Neural cell (in vitro differentiated cells): ENCODE data around the gene GPS2. TPM values are rescaled to one million over a fixed set of nuclear protein-coding genes. Genes with fewer than 3 reads are reported as not detected.

Experiments used
- H2AFZ ChIP-seq: fragments of 200-600, 300-800 bp; sonication (generic), shearing (Covaris generic); 2 replicates; pipeline ENCODE4 v1.6.0; 2014; ENCODE audit warnings: low read depth, mild to moderate bottlenecking, antibody characterized with exemption, low read length, moderate library complexity
- H3F3A ChIP-seq: fragments of 200-600 bp; shearing (Covaris generic); 2 replicates; pipeline ENCODE4 v1.6.1; 2016; ENCODE audit warnings: mild to moderate bottlenecking, moderate library complexity, mixed read lengths, antibody characterized with exemption, low read length; ENCODE audit not compliant: insufficient read depth, poor library complexity, severe bottlenecking
- H3K27ac ChIP-seq: fragments of 200-600, 300-800 bp; sonication (generic), shearing (Covaris generic); 2 replicates; pipeline ENCODE4 v1.5.1; 2014; ENCODE audit warnings: mild to moderate bottlenecking, low read length, moderate library complexity
- H3K27me3 ChIP-seq: fragments of 300-800, 200-600 bp; sonication (generic), shearing (Covaris generic); 2 replicates; pipeline ENCODE4 v1.6.0; 2014; ENCODE audit warnings: mild to moderate bottlenecking, low read depth, low read length, moderate library complexity; ENCODE audit not compliant: insufficient read depth
- H3K36me3 ChIP-seq: fragments of 300-800, 200-600 bp; sonication (generic), shearing (Covaris generic); 2 replicates; pipeline ENCODE4 v1.5.1; 2014; ENCODE audit warnings: mild to moderate bottlenecking, antibody characterized with exemption, low read length, moderate library complexity; ENCODE audit not compliant: insufficient read depth
- H3K4me2 ChIP-seq: fragments of 300-800, 200-600 bp; sonication (generic), shearing (Covaris generic); 2 replicates; pipeline ENCODE4 v1.6.0; 2014; ENCODE audit warnings: mild to moderate bottlenecking, low read length
- H3K4me3 ChIP-seq: fragments of 300-800, 200-600 bp; sonication (generic), shearing (Covaris generic); 2 replicates; pipeline ENCODE4 v1.5.1; 2014; ENCODE audit warnings: mild to moderate bottlenecking, low read length, moderate library complexity
- H3K79me2 ChIP-seq: fragments of 200-600 bp; shearing (Covaris generic); replicated peaks from 2 replicates; pipeline ENCODE4 v1.6.0; 2014; ENCODE audit warnings: mild to moderate bottlenecking, low read length, moderate library complexity; ENCODE audit not compliant: insufficient read depth
- H3K9ac ChIP-seq: fragments of 300-800, 200-600 bp; sonication (generic), shearing (Covaris generic); 2 replicates; pipeline ENCODE4 v1.6.1; 2016; ENCODE audit warnings: mild to moderate bottlenecking, low read length, mixed read lengths
- H3K9me2 ChIP-seq: fragments of 200-600 bp; shearing (Covaris generic); 2 replicates; pipeline ENCODE4 v1.6.1; 2016; ENCODE audit warnings: mild to moderate bottlenecking, low read length, mixed read lengths; ENCODE audit not compliant: insufficient read depth
- H3K9me3 ChIP-seq: fragments of 200-600, 300-800 bp; sonication (generic), shearing (Covaris generic); 2 replicates; pipeline ENCODE4 v1.6.1; 2016; ENCODE audit warnings: mild to moderate bottlenecking, mixed run types, low read length, moderate library complexity, mixed read lengths
- H4K20me1 ChIP-seq: fragments of 200-600 bp; shearing (Covaris generic); 2 replicates; pipeline ENCODE4 v1.6.1; 2016; ENCODE audit warnings: mild to moderate bottlenecking, mixed run types; ENCODE audit not compliant: insufficient read depth
- CTCF ChIP-seq: fragments of 450-650 bp; IDR thresholded peaks from 2 replicates; pipeline ENCODE4 v1.5.1; 2014; ENCODE audit warnings: antibody characterized with exemption, mild to moderate bottlenecking, moderate library complexity; ENCODE audit not compliant: poor library complexity, severe bottlenecking
- EP300 ChIP-seq: fragments of 450-650 bp; conservative IDR thresholded peaks from 2 replicates; pipeline ENCODE4 v1.6.1; 2014; ENCODE audit warnings: antibody characterized with exemption, mild to moderate bottlenecking, moderate library complexity; ENCODE audit not compliant: poor library complexity, severe bottlenecking
- EZH2 ChIP-seq: fragments of 200-600, 300-800 bp; shearing (Covaris generic), sonication (generic); IDR thresholded peaks from 2 replicates; pipeline ENCODE4 v1.6.1; 2014; ENCODE audit warnings: antibody characterized with exemption, low read length, borderline replicate concordance, mild to moderate bottlenecking; ENCODE audit not compliant: insufficient read depth, poor library complexity, severe bottlenecking
- MXI1 ChIP-seq: fragments of 450-650 bp; conservative IDR thresholded peaks from 2 replicates; pipeline ENCODE4 v1.6.1; 2014; ENCODE audit warnings: antibody characterized with exemption, mild to moderate bottlenecking; ENCODE audit not compliant: poor library complexity, severe bottlenecking
- POLR2AphosphoS5 ChIP-seq: IDR thresholded peaks from 2 replicates; pipeline ENCODE4 v1.6.1; 2012
- RAD21 ChIP-seq: fragments of 450-650 bp; conservative IDR thresholded peaks from 2 replicates; pipeline ENCODE4 v1.6.1; 2014; ENCODE audit warnings: antibody characterized with exemption, mild to moderate bottlenecking, moderate library complexity
- REST ChIP-seq: IDR thresholded peaks from 2 replicates; pipeline ENCODE4 v1.6.1; 2012; ENCODE audit warnings: borderline replicate concordance
- SMC3 ChIP-seq: fragments of 450-650 bp; conservative IDR thresholded peaks from 2 replicates; pipeline ENCODE4 v1.6.1; 2014; ENCODE audit warnings: antibody characterized with exemption, mild to moderate bottlenecking, moderate library complexity; ENCODE audit not compliant: poor library complexity
- TAF1 ChIP-seq: IDR thresholded peaks from 2 replicates; pipeline ENCODE4 v1.6.1; 2012; ENCODE audit warnings: low read depth
- polyA plus RNA-seq: library from polyadenylated mRNA; depleted of rRNA; stranded (reverse); fragments of >200 nt; gene quantifications from 2 replicates; pipeline ENCODE4 v1.2.3, GENCODE V29; 2014

GPS2 gene
- polyA plus RNA-seq, 1 donor from 2014 or later, result 108 TPM

GRCh38 chr17:7361906-7362305, 46.7 kb upstream of the GPS2 start:
- Histone ChIP-seq H2AFZ (no peak overlapping the region), H4K20me1 (no peaks in the 10 kb centered on the region), H3K9me2 (no peaks in the 10 kb centered on the region), H3K27me3 (no peaks in the 10 kb centered on the region), H3K79me2 (no peaks in the 10 kb centered on the region), H3K9me3 (no peaks in the 10 kb centered on the region), H3F3A (no peaks in the 10 kb centered on the region), H3K27ac (no peak overlapping the region), H3K36me3 (no peaks in the 10 kb centered on the region), H3K9ac (no peak overlapping the region), H3K4me2 (no peak overlapping the region), H3K4me3 (no peak overlapping the region)
- TF ChIP-seq MXI1, result no peak
- no peak for TF ChIP-seq RAD21
- no peak for TF ChIP-seq EZH2
- no peak for TF ChIP-seq TAF1
- no peak for TF ChIP-seq EP300
- TF ChIP-seq REST, result no peak
- no peak for TF ChIP-seq POLR2AphosphoS5
- TF ChIP-seq SMC3, result no peak
- no peak for TF ChIP-seq CTCF

GRCh38 chr17:7357381-7357780, 42.2 kb upstream of the GPS2 start:
- no peaks in the 10 kb centered on the region for H3K27me3 ChIP-seq
- no peak overlapping the region for H2AFZ ChIP-seq
- no peaks in the 10 kb centered on the region for H3K9me2 ChIP-seq
- H4K20me1 ChIP-seq, result no peaks in the 10 kb centered on the region
- no peaks in the 10 kb centered on the region for H3F3A ChIP-seq
- H3K79me2 ChIP-seq, result peaks cover 3% of the 10 kb centered on the region
- H3K27ac ChIP-seq, result no peak overlapping the region
- H3K9me3 ChIP-seq, result no peaks in the 10 kb centered on the region
- no peak overlapping the region for H3K4me2 ChIP-seq
- no peak overlapping the region for H3K9ac ChIP-seq
- TF ChIP-seq POLR2AphosphoS5, result no peak
- TF ChIP-seq MXI1, result no peak
- no peak for TF ChIP-seq EZH2
- TF ChIP-seq SMC3, result no peak
- no peak for TF ChIP-seq RAD21
- TF ChIP-seq EP300, result no peak
- no peak for TF ChIP-seq TAF1
- no peak for TF ChIP-seq CTCF
- no peak for TF ChIP-seq REST
- H3K4me3 ChIP-seq, result no peak overlapping the region
- no peaks in the 10 kb centered on the region for H3K36me3 ChIP-seq
